GM18868 (cell line): ENCODE data around the gene RPAP2.

ENCODE experiments used
- ATAC-seq: cut with Tn5 transposase; IDR thresholded peaks from one replicate; pipeline ENCODE4 v1.9.1; 2021; ENCODE audit warnings: mild to moderate bottlenecking, moderate library complexity; ENCODE audit not compliant: unreplicated experiment

The RPAP2 gene

DNA sequence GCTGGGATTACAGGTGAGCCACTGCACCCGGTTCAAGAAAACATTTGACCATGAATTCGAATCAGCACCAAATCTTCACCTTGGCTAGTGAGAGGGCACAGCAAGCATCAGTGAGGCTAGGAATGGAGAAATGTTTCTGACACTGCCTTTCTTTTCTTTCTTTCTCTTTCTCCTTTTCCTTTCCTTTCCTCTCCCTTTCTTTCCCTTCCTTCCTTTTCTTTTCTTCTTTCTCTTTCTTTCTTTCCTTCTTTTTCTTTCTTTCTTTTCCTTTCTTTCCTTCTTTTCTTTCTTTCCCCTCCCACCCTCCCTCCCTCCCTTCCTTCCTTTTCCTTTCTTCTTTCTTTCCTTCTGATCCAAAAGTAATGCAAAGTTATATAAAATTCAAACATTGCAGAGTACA, 147.0 kb downstream of the RPAP2 start:
- ATAC-seq, result no peak

DNA sequence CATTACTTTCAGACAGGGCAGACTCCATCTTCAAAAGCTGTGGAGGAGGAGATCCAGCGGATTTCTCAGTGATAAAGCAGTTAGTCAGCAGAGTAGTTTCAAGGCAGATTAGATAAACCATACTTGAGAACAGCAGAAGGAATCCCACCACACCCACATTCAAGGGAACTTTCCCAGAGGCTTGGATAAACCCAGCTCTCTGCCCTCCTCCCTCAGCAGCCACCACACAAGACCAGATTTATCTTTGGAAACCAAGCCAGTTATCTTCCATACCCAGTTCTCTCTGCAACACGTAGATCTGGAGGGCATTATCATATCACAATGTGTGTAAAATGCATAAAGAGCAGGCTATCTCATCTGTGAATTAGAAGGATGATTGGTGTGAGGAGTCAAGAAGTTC, 147.7 kb downstream of the RPAP2 start:
- no peak for ATAC-seq

DNA sequence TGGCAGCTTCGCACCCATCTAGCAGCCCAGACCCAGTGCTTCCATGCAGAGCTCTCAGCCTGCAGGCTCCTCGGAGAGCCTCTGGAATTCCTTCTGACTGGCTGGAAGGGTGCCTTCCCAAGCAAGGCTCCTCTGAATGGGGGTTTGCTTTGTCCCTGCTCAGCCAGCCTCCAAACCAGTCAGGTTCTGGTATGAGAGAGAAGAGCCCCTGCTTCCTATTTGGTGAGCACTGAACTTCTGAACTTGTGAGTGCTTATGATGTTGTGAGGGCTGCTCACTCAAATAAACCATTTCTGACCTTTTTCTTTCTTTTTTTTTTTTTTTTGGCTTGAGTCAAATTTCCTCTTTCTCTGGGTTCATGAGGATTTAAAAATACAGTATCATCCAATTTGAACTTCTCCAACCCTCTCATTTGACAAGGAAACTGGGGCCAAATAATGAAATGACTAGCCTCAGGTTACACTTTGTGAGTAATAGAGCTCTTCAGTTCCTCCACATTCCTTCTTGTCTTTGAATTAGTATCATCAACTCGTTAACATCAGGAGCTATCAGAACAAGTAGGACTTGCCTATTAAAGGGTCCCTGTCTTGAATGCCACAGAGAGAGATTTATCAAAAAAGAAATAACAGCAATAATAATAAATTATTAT, 148.3 kb downstream of the RPAP2 start:
- no peak for ATAC-seq

DNA sequence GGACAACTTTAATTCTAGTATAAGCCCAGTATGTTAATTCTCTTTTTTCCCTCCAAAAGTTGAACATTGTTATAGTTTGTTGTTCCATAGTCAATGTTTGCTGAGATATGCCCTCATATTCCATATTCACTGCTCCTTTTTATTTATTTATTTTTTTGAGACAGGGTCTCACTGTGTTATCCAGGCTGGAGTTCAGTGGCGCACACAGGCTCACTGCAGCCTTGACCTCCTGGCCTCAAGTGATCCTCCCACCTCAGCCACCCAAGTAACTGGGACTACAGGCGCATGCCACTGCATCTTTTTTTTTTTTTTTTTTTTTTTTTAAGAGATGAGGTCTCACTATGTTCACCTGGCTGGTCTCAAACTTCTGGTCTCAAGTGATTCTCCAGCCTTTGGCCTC, 149.1 kb downstream of the RPAP2 start:
- ATAC-seq, result no peak
